Heart left ventricle (tissue), 13 donors: Measurements from ENCODE around the gene CYP2A13.

Source experiments
- POLR2A ChIP-seq, 2 donors: fragments of 450-650 bp; IDR thresholded peaks; one replicate each; pipeline ENCODE4 v1.6.1; 2017; ENCODE audit warnings: antibody characterized with exemption in 2 of 2, mild to moderate bottlenecking in 2 of 2, moderate library complexity in 2 of 2
- TF ChIP-seq, protein P1 (sequence below), 12 donors: fragments of 200-600 bp; sonication (generic) in 4 of 12; IDR thresholded peaks; one replicate each; pipeline versions ENCODE4 v1.5.0 to v1.8.0; 2018 to 2022; ENCODE audit warnings: antibody characterized with exemption in 12 of 12, mild to moderate bottlenecking in 5 of 12
- donor health status: ischemic (EF 13 %, LVEDD 7.1; RV severe dilation, severe dysfunction).
- donor health status: DM: no; HTN: yes; CAD: no.
- donor health status: DM: no; HTN: no; CAD: no.
- donor health status: ischemic (EF 25% LVEDD 6.9; RV normal size, moderate dysfunction).
- donor health status: ischemic (EF 25% LVEDD 5.7; RV mildly dilated, moderate dysfunction).
- donor health status: ischemic (EF 35%, LVEDD 5.7; RV mildly dilated, moderate dysfunction).
- donor health status: nonischemic (EF 11% LVEDD 7.7; RV severe dilation, severe dysfunction).
- donor health status: DM: yes; HTN: yes; CAD: no.
- donor health status: PGD.
- donor health status: ischemic (EF 29% LVEDD 5.4; RV normal size, mild dysfunction).
- donor health status: nonischemic (EF 23%, LVEDD 6.1; RV moderate dilation, normal function).

DNA sequence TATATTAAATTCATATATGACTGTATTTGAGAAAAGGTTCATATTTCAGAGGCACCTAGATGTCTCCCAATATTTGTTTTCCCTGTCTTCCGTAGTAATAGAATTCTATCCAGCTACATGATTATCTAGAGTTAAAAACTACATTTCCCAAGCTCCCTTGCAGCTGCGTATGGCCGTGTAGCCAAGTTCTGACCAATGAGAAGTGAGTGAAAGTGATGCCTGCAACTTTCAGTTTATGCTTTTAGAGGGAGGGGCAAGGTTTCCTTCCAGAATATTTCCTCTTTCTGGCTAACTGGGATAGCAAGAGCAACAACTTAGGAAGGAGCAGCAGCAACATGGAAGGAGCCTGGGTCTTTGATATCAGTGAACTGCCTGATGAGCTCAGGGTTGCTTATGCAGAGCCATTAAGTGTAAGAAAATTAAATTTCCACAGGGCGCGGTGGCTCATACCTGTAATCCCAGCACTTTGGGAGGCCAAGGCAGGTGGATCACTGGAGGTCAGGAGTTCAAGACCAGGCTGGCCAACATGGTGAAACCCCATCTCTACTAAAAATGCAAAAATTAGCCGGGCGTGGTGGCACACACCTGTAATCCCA is 23.2 kb upstream of the CYP2A13 start:
- TF ChIP-seq, protein P1, sequence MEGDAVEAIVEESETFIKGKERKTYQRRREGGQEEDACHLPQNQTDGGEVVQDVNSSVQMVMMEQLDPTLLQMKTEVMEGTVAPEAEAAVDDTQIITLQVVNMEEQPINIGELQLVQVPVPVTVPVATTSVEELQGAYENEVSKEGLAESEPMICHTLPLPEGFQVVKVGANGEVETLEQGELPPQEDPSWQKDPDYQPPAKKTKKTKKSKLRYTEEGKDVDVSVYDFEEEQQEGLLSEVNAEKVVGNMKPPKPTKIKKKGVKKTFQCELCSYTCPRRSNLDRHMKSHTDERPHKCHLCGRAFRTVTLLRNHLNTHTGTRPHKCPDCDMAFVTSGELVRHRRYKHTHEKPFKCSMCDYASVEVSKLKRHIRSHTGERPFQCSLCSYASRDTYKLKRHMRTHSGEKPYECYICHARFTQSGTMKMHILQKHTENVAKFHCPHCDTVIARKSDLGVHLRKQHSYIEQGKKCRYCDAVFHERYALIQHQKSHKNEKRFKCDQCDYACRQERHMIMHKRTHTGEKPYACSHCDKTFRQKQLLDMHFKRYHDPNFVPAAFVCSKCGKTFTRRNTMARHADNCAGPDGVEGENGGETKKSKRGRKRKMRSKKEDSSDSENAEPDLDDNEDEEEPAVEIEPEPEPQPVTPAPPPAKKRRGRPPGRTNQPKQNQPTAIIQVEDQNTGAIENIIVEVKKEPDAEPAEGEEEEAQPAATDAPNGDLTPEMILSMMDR (IDR thresholded peaks at IDR 0.05), result no peak
- no peak for TF ChIP-seq POLR2A (IDR thresholded peaks at IDR 0.05)
